GM12874 (cell line): Measurements from ENCODE around the gene CCDC160.

ENCODE experiments used
- CTCF ChIP-seq: IDR thresholded peaks from 2 replicates; pipeline ENCODE4 v1.5.1; 2011; ENCODE audit warnings: low read depth, mild to moderate bottlenecking, control low read depth, low read length, moderate library complexity; ENCODE audit not compliant: insufficient read depth

CCDC160 gene

GRCh38 chrX:134236626-134237614 lies at the start of gene CCDC160:
Gene CCDC160 (plus strand): TSS chrX:134237182. CDS start chrX:134244801, 7,619 bp downstream.
- no peak for TF ChIP-seq CTCF

GRCh38 chrX:134191281-134191680 lies 45.7 kb upstream of the CCDC160 start:
- no peak for TF ChIP-seq CTCF

- TF ChIP-seq CTCF = no peak
Observed at GRCh38 chrX:134194915-134195314, 42.1 kb upstream of the CCDC160 start.

GRCh38 chrX:134202561-134202960 lies 34.4 kb upstream of the CCDC160 start:
- TF ChIP-seq CTCF = no peak

GRCh38 chrX:134206221-134206620 lies 30.8 kb upstream of the CCDC160 start:
- TF ChIP-seq CTCF = no peak

- TF ChIP-seq CTCF = no peak
Observed at GRCh38 chrX:134210465-134210864, 26.5 kb upstream of the CCDC160 start.

- TF ChIP-seq CTCF = no peak
Observed at GRCh38 chrX:134235236-134235635, 1.7 kb upstream of the CCDC160 start.
